Erythroblast (primary cell): Measurements from ENCODE around the gene TLR2.

Experiments
- GATA1 ChIP-seq: IDR thresholded peaks from 2 replicates; pipeline ENCODE4 v1.6.1; 2011; ENCODE audit warnings: low read depth, mild to moderate bottlenecking, control low read depth, low read length, moderate library complexity
- POLR2A ChIP-seq: IDR thresholded peaks from 2 replicates; pipeline ENCODE4 v1.6.1; 2011; ENCODE audit warnings: mild to moderate bottlenecking, low read length

DNA sequence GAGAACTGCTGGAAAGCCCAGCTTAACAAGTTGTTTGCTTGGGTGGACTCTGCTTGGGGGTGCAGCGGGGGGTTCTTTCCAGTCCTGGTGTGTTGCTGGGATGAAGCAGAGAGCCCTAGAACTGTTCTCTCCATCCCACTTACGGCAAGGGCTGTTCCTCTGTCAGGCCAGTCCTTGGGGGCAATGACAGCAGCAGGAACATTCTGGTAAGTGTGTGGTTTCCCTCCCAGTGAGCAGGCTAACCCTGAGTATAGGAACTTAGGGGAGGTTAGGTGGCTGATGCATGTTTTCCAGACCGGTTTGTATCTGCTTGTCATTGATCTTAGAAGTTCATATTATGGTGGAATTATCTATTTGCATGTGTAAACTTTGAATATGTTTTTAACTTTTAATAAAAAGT, 46.9 kb upstream of the TLR2 start:
- TF ChIP-seq POLR2A = no peak
- no peak for TF ChIP-seq GATA1
